ENCODE results near the gene LAMC1. TPM values are rescaled to one million over a fixed set of nuclear protein-coding genes. Genes with fewer than 3 reads are reported as not detected.

The LAMC1 gene
- total and polyA plus RNA-seq, 4 donors: 23.4 to 272 (median 116) TPM

- no peak overlapping the region for H3K4me3 ChIP-seq
- WGBS, 2 donors: 42 to 73% methylated on average over 1 of the region's 1 CpG
- no peak overlapping the region for H3K9ac ChIP-seq (ENCODE audit: insufficient read depth in 1 of 2, low read length in 2 of 2)
- DNase-seq (no peak), ATAC-seq (ENCODE audit: insufficient read depth, low FRiP score) (no peak)
- no peaks in the 10 kb centered on the region for H3K9me3 ChIP-seq (ENCODE audit: control insufficient read depth in 4 of 4, insufficient read depth in 3 of 4, low read length in 3 of 4)
- no peaks in the 10 kb centered on the region for H3K27me3 ChIP-seq (ENCODE audit: control insufficient read depth in 3 of 3, insufficient read depth in 3 of 3, low read length in 2 of 3)
- H3K4me1 ChIP-seq (ENCODE audit: control insufficient read depth in 5 of 5, insufficient read depth in 5 of 5, low read length in 5 of 5): peaks cover 0 to 7% (median 0%) of the 10 kb centered on the region in 5 donors
- H3K27ac ChIP-seq (ENCODE audit: low read depth in 1 of 2, low read length in 1 of 2): no peak overlapping the region
- TF ChIP-seq CTCF (IDR thresholded peaks at IDR 0.05; ENCODE audit: control extremely low read depth, extremely low read depth): no peak
- no peaks in the 10 kb centered on the region for H3K36me3 ChIP-seq (ENCODE audit: control insufficient read depth in 4 of 4, insufficient read depth in 4 of 4, low read length in 4 of 4)
Observed at GRCh38 chr1:183194527-183195141, 171.4 kb downstream of the LAMC1 start.

- Histone ChIP-seq H3K4me1 (ENCODE audit: control insufficient read depth in 5 of 5, insufficient read depth in 5 of 5, low read length in 5 of 5) (peaks cover 0 to 7% (median 0%) of the 10 kb centered on the region in 5 donors), H3K9ac (ENCODE audit: insufficient read depth in 1 of 2, low read length in 2 of 2) (no peak overlapping the region), H3K9me3 (ENCODE audit: control insufficient read depth in 4 of 4, insufficient read depth in 3 of 4, low read length in 3 of 4) (no peaks in the 10 kb centered on the region), H3K4me3 (no peak overlapping the region), H3K27ac (ENCODE audit: low read depth in 1 of 2, low read length in 1 of 2) (no peak overlapping the region), H3K36me3 (ENCODE audit: control insufficient read depth in 4 of 4, insufficient read depth in 4 of 4, low read length in 4 of 4) (no peaks in the 10 kb centered on the region), H3K27me3 (ENCODE audit: control insufficient read depth in 3 of 3, insufficient read depth in 3 of 3, low read length in 2 of 3) (no peaks in the 10 kb centered on the region)
- TF ChIP-seq CTCF (IDR thresholded peaks at IDR 0.05; ENCODE audit: control extremely low read depth, extremely low read depth): no peak
- 61 to 67% methylated on average over 3 of the region's 3 CpGs for WGBS, 2 donors
- DNase-seq: no peak
- no peak for ATAC-seq (ENCODE audit: insufficient read depth, low FRiP score)
Observed at GRCh38 chr1:183195142-183195574, 171.9 kb downstream of the LAMC1 start.

Small RNA genes within 50 kb of the gene (small RNA-seq; reads per million reads assigned to genes)
- not detected for gene RNU6-41P (ENCODE audit: low replicate concordance)

Other genes starting within 250 kb of the LAMC1 start
- gene NPL, start 233.6 kb upstream of the LAMC1 start, total RNA-seq: 100 to 1,000 TPM in 1 of 2 donors, 10 to 100 TPM in 1; 36.0 to 116 TPM
- gene NPL, start 233.6 kb upstream of the LAMC1 start, polyA plus RNA-seq: 10 to 100 TPM; 31.9 to 78.6 TPM
- gene DHX9, start 184.1 kb upstream of the LAMC1 start, total RNA-seq: 100 to 1,000 TPM; 129 to 157 TPM
- 10 to 100 TPM; 55.5 to 99.8 TPM for gene DHX9, start 184.1 kb upstream of the LAMC1 start, polyA plus RNA-seq
- gene SHCBP1L, start 70.3 kb upstream of the LAMC1 start, total RNA-seq: not detected
- not detected for gene SHCBP1L, start 70.3 kb upstream of the LAMC1 start, polyA plus RNA-seq
- 10 to 100 TPM; 31.1 to 49.6 TPM for gene LAMC2, start 162.8 kb downstream of the LAMC1 start, total RNA-seq
- gene LAMC2, start 162.8 kb downstream of the LAMC1 start, polyA plus RNA-seq: 10 to 100 TPM; 13.7 to 63.1 TPM